Uterus (tissue), 4 donors: ENCODE measurements around the gene EFTUD2. TPM values are rescaled to one million over a fixed set of nuclear protein-coding genes. Genes with fewer than 3 reads are reported as not detected.

ENCODE experiments used
- DNase-seq, 2 donors: peaks; one replicate each; pipeline ENCODE4 v3.0.0-alpha.2; 2019 to 2020
- H3K27ac ChIP-seq, 2 donors: fragments of 200-600 bp; sonication (generic); 1 replicate in 1 of 2; 2 replicates in 1 of 2; pipeline ENCODE4 v1.5.1; 2016 to 2018
- H3K27me3 ChIP-seq, 2 donors: fragments of 200-600 bp; sonication (generic); one replicate each; pipeline ENCODE4 v1.5.1; 2018 to 2019; ENCODE audit warnings: control low read depth in 1 of 2
- H3K36me3 ChIP-seq, 2 donors: fragments of 200-600 bp; sonication (generic); one replicate each; pipeline ENCODE4 v1.5.1; 2019; ENCODE audit warnings: control low read depth in 1 of 2
- H3K4me1 ChIP-seq, 2 donors: fragments of 200-600 bp; sonication (generic); one replicate each; pipeline ENCODE4 v1.5.1; 2018 to 2019; ENCODE audit warnings: control low read depth in 1 of 2
- H3K4me3 ChIP-seq, 2 donors: fragments of 200-600 bp; sonication (generic); 1 replicate in 1 of 2; 2 replicates in 1 of 2; pipeline ENCODE4 v1.5.1; 2018 to 2019; ENCODE audit warnings: mild to moderate bottlenecking in 1 of 2
- H3K9me3 ChIP-seq, 2 donors: fragments of 200-600 bp; sonication (generic); one replicate each; pipeline ENCODE4 v1.5.1; 2019; ENCODE audit warnings: control low read depth in 1 of 2
- CTCF ChIP-seq, 4 experiments: fragments of 200-600 bp in 2 of 4; fragments of 450-650 bp in 2 of 4; sonication (generic) in 2 of 4; IDR thresholded peaks; one replicate each; pipeline ENCODE4 v1.5.1; 2016 to 2019; ENCODE audit warnings: antibody characterized with exemption in 4 of 4, mild to moderate bottlenecking in 2 of 4, moderate library complexity in 1 of 4
- POLR2A ChIP-seq, 2 donors: fragments of 450-650 bp; IDR thresholded peaks; one replicate each; pipeline ENCODE4 v1.6.1; 2016; ENCODE audit warnings: antibody characterized with exemption in 2 of 2, mild to moderate bottlenecking in 1 of 2, moderate library complexity in 1 of 2
- intact Hi-C: fragments of 100-400 bp; cut with DNase I; formaldehyde crosslinking; loops from one replicate; pipeline ENCODE4 v1.15.1; 2023; ENCODE audit warnings: low total_unique reads
- total RNA-seq, 4 donors: library from RNA; depleted of rRNA in 3 of 4; stranded (reverse); fragments of >200 nt in 3 of 4; gene quantifications; one replicate each; pipeline versions ENCODE4 v1.1.0 to v1.2.4, GENCODE V29; 2014 to 2023
- donor health status: DM: yes; HTN: yes; CAD: no.

Gene EFTUD2
- total RNA-seq, 4 donors from 2014 or later = 12.4 to 129 (median 64.7) TPM

- Histone ChIP-seq H3K4me3 (no peak overlapping the region), H3K4me1 (peaks cover 0 to 4% of the 10 kb centered on the region in 2 donors), H3K9me3 (no peaks in the 10 kb centered on the region), H3K27ac (no peak overlapping the region), H3K36me3 (no peaks in the 10 kb centered on the region), H3K27me3 (no peaks in the 10 kb centered on the region)
- intact Hi-C loops = loop anchor here (10.0 kb wide), 1 partner anchor 180 kb away; no protein-coding TSS in a partner anchor
- no peak for TF ChIP-seq POLR2A (IDR thresholded peaks at IDR 0.05)
- TF ChIP-seq CTCF (IDR thresholded peaks at IDR 0.05) = no peak
- DNase-seq = no peak
Observed at GRCh38 chr17:44914698-44915271, 15.5 kb upstream of the EFTUD2 start.

- Histone ChIP-seq H3K4me3 (no peak overlapping the region), H3K9me3 (no peaks in the 10 kb centered on the region), H3K27ac (no peak overlapping the region), H3K27me3 (no peaks in the 10 kb centered on the region), H3K36me3 (no peaks in the 10 kb centered on the region), H3K4me1 (peaks cover 0 to 4% of the 10 kb centered on the region in 2 donors)
- no peak for DNase-seq
- TF ChIP-seq CTCF (IDR thresholded peaks at IDR 0.05) (no peak), POLR2A (IDR thresholded peaks at IDR 0.05) (no peak)
- intact Hi-C loops = loop anchor here (10.0 kb wide), 1 partner anchor 181 kb away; no protein-coding TSS in a partner anchor
Observed at GRCh38 chr17:44914148-44914547, 14.9 kb upstream of the EFTUD2 start.

GRCh38 chr17:44913676-44914075 is 14.4 kb upstream of the EFTUD2 start:
- intact Hi-C loops = loop anchor here (10.0 kb wide), 1 partner anchor 181 kb away; no protein-coding TSS in a partner anchor
- H3K27ac ChIP-seq = no peak overlapping the region
- no peak for TF ChIP-seq POLR2A (IDR thresholded peaks at IDR 0.05)
- no peak for TF ChIP-seq CTCF (IDR thresholded peaks at IDR 0.05)

GRCh38 chr17:44912763-44913544 is 13.7 kb upstream of the EFTUD2 start:
- H3K36me3 ChIP-seq = no peaks in the 10 kb centered on the region
- H3K9me3 ChIP-seq = no peaks in the 10 kb centered on the region
- no peak for TF ChIP-seq CTCF (IDR thresholded peaks at IDR 0.05)
- no peaks in the 10 kb centered on the region for H3K27me3 ChIP-seq
- peaks cover 0 to 4% of the 10 kb centered on the region in 2 donors for H3K4me1 ChIP-seq
- H3K27ac ChIP-seq = no peak overlapping the region
- intact Hi-C loops = loop anchor here (10.0 kb wide), 1 partner anchor 182 kb away; no protein-coding TSS in a partner anchor
- no peak overlapping the region for H3K4me3 ChIP-seq
- DNase-seq = no peak

More at GRCh38 chr17:44913676-44914075, 14.4 kb upstream of the EFTUD2 start:
- Histone ChIP-seq H3K36me3 (no peaks in the 10 kb centered on the region), H3K9me3 (no peaks in the 10 kb centered on the region), H3K4me3 (no peak overlapping the region), H3K27me3 (no peaks in the 10 kb centered on the region), H3K4me1 (peaks cover 0 to 4% of the 10 kb centered on the region in 2 donors)
- no peak for DNase-seq
